ENCODE results near the gene COMMD10.

DNA sequence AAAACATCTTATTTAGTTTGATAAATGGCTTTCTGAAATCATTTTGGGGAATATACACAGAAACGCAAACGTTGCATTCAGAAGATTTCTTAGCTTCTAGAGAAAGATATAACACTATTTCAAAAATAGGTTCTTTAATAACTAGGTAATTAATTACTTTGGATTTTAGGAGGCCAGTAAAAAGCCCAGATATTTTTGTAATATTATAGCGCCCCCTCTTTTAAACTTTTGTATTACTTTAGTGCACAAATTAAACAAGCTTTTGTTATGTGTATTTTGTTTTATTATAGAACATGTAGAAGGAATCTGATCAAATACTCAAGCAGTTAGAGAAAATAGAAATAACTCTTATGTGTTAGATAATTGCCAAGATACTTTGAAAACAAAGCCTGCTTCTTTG, 57.7 kb downstream of the COMMD10 start:
- no peak for TF ChIP-seq MAFK (IDR thresholded peaks at IDR 0.05; ENCODE audit: low read depth, low read length)
- TF ChIP-seq POLR2A (IDR thresholded peaks at IDR 0.05; ENCODE audit: low read depth, low read length), result no peak
- TF ChIP-seq, protein P1, sequence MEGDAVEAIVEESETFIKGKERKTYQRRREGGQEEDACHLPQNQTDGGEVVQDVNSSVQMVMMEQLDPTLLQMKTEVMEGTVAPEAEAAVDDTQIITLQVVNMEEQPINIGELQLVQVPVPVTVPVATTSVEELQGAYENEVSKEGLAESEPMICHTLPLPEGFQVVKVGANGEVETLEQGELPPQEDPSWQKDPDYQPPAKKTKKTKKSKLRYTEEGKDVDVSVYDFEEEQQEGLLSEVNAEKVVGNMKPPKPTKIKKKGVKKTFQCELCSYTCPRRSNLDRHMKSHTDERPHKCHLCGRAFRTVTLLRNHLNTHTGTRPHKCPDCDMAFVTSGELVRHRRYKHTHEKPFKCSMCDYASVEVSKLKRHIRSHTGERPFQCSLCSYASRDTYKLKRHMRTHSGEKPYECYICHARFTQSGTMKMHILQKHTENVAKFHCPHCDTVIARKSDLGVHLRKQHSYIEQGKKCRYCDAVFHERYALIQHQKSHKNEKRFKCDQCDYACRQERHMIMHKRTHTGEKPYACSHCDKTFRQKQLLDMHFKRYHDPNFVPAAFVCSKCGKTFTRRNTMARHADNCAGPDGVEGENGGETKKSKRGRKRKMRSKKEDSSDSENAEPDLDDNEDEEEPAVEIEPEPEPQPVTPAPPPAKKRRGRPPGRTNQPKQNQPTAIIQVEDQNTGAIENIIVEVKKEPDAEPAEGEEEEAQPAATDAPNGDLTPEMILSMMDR (conservative IDR thresholded peaks at IDR 0.05; ENCODE audit: low read depth, low read length), result 0 out of 2 replicates have a peak, but pooled peaks have one; percentile 7
- no peak for TF ChIP-seq BHLHE40 (IDR thresholded peaks at IDR 0.05; ENCODE audit: low read depth, low read length)
- TF ChIP-seq USF2 (IDR thresholded peaks at IDR 0.05; ENCODE audit: low read depth, low read length), result no peak
- TF ChIP-seq FOS (IDR thresholded peaks at IDR 0.05; ENCODE audit: low read depth, low read length), result no peak
- no peak for TF ChIP-seq MAZ (IDR thresholded peaks at IDR 0.05; ENCODE audit: borderline replicate concordance, low read depth, low read length)
- no peak for TF ChIP-seq RAD21 (IDR thresholded peaks at IDR 0.05; ENCODE audit: low read length)

All from IMR-90 (cell line).